Body of pancreas (tissue), 4 donors: ENCODE measurements around the gene GPR21. TPM values are rescaled to one million over a fixed set of nuclear protein-coding genes. Genes with fewer than 3 reads are reported as not detected.

ENCODE experiments used
- ATAC-seq: fragments of 150-250 bp; one replicate; pipeline ENCODE4 v1.9.1; 2016
- DNase-seq, 4 donors: peaks; one replicate each; pipeline ENCODE4 v3.0.0-alpha.2; 2019
- H3K27ac ChIP-seq, 4 donors: fragments of 200-600 bp; sonication (generic); 1 replicate in 3 of 4; 2 replicates in 1 of 4; pipeline versions ENCODE4 v1.5.1 to v1.6.1; 2016 to 2019; ENCODE audit warnings: mild to moderate bottlenecking in 1 of 4, mixed read lengths in 1 of 4, moderate library complexity in 1 of 4
- H3K27me3 ChIP-seq, 2 donors: fragments of 200-600 bp; sonication (generic); one replicate each; pipeline ENCODE4 v1.6.0; 2016; ENCODE audit warnings: mild to moderate bottlenecking in 1 of 2
- H3K36me3 ChIP-seq, 2 donors: fragments of 200-600 bp; sonication (generic); replicated peaks in 1 of 2; 2 replicates each; pipeline ENCODE4 v1.5.1; 2016; ENCODE audit warnings: low read depth in 2 of 2; ENCODE audit not compliant: insufficient read depth in 1 of 2
- H3K4me1 ChIP-seq: fragments of 200-600 bp; sonication (generic); one replicate; pipeline ENCODE4 v1.6.0; 2016
- H3K4me3 ChIP-seq, 2 donors: fragments of 200-600 bp; sonication (generic); 1 replicate in 1 of 2; 2 replicates in 1 of 2; pipeline ENCODE4 v1.5.1; 2016 to 2019
- H3K9me3 ChIP-seq, 3 donors: fragments of 200-600 bp; sonication (generic); 1 replicate in 2 of 3; 2 replicates in 1 of 3; pipeline ENCODE4 v1.5.1; 2016
- POLR2A ChIP-seq, 3 donors: fragments of 450-650 bp; IDR thresholded peaks; one replicate each; pipeline ENCODE4 v1.6.1; 2016; ENCODE audit warnings: antibody characterized with exemption in 3 of 3, mild to moderate bottlenecking in 2 of 3
- WGBS, 2 donors: methylation state at CpG; one replicate each; pipeline ENCODE4 v1.1.5; 2017; 5-methylcytosine and 5-hydroxymethylcytosine counted together
- intact Hi-C: fragments of 100-400 bp; cut with DNase I; formaldehyde crosslinking; loops from one replicate; pipeline ENCODE4 v1.15.1; 2023
- total RNA-seq, 2 donors: library from RNA; depleted of rRNA; stranded (reverse); fragments of >200 nt; gene quantifications; one replicate each; pipeline ENCODE4 v1.1.0, GENCODE V29; 2016
- TF ChIP-seq, protein P1 (sequence below), 7 experiments: fragments of 450-650 bp in 4 of 7; fragments of 200-600 bp in 3 of 7; sonication (generic) in 3 of 7; IDR thresholded peaks; one replicate each; pipeline ENCODE4 v1.5.1; 2016 to 2019; ENCODE audit warnings: antibody characterized with exemption in 7 of 7

Gene GPR21
- total RNA-seq, 2 donors from 2014 or later: not detected

DNA sequence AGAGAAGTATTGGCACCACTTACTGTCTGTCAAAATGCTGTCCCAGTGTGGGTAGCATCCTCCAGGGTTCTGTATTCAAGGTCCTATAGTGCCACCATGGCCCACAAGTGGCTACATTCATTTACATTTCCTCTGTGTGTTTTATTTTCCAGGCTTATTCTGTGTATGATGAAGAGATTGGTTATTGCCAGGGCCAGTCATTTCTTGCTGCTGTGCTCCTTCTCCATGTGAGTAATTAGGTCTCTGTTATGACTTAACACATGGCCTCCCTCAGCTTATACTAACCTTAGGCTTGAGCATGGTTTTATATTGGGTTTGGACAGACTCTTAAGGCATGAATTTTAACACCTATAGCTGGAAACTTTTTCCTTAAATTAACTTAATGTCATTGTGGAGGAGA lies 36.7 kb downstream of the GPR21 start:
- no peak overlapping the region for H3K27ac ChIP-seq
- no peak for ATAC-seq

DNA sequence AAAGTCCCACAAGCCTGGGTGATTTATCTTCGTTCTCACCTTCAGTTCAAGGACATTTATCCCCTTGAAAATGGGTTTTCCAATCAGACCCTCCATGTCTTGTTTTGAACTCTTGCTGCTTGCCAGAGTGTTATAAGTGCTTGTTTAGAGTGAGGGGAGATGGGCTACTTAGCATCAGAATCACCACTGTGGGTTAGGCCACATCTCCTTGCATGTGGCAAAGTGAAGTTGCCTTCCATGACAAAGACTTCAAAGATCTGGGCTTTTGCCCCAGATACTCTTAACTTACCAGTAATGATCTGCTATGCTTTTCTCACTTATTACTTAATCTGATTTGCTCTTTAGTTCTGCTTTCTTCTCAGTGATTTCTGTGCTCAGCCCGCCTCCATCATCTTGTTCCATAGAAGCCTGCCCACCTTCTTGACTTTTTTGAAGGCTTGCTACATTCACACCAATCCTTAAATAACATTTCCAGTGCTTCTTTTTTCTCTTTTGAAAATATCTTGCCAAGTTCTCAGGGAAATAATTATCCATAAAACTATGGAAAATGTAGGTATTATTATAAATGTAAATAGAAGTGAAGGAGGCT lies 39.0 kb downstream of the GPR21 start:
- Histone ChIP-seq H3K4me1 (no peaks in the 10 kb centered on the region), H3K27me3 (no peaks in the 10 kb centered on the region), H3K27ac (no peak overlapping the region), H3K9me3 (no peaks in the 10 kb centered on the region), H3K4me3 (no peak overlapping the region), H3K36me3 (peaks cover 0 to 9% of the 10 kb centered on the region in 2 donors)
- TF ChIP-seq, protein P1, sequence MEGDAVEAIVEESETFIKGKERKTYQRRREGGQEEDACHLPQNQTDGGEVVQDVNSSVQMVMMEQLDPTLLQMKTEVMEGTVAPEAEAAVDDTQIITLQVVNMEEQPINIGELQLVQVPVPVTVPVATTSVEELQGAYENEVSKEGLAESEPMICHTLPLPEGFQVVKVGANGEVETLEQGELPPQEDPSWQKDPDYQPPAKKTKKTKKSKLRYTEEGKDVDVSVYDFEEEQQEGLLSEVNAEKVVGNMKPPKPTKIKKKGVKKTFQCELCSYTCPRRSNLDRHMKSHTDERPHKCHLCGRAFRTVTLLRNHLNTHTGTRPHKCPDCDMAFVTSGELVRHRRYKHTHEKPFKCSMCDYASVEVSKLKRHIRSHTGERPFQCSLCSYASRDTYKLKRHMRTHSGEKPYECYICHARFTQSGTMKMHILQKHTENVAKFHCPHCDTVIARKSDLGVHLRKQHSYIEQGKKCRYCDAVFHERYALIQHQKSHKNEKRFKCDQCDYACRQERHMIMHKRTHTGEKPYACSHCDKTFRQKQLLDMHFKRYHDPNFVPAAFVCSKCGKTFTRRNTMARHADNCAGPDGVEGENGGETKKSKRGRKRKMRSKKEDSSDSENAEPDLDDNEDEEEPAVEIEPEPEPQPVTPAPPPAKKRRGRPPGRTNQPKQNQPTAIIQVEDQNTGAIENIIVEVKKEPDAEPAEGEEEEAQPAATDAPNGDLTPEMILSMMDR (IDR thresholded peaks at IDR 0.05): no peak
- no peak for TF ChIP-seq POLR2A (IDR thresholded peaks at IDR 0.05)
- DNase-seq (no peak), ATAC-seq (no peak)
- intact Hi-C loops: no loop called here
- 84 to 86% methylated on average over 2 of the region's 2 CpGs for WGBS, 2 donors

More for the DNA sequence above, 36.7 kb downstream of the GPR21 start:
- H3K4me3 ChIP-seq: no peak overlapping the region
- intact Hi-C loops: no loop called here
- H3K36me3 ChIP-seq: peaks cover 0 to 12% of the 10 kb centered on the region in 2 donors
- no peak for DNase-seq
- no peaks in the 10 kb centered on the region for H3K27me3 ChIP-seq
- TF ChIP-seq, protein P1 (IDR thresholded peaks at IDR 0.05): no peak
- no peak for TF ChIP-seq POLR2A (IDR thresholded peaks at IDR 0.05)
- H3K9me3 ChIP-seq: no peaks in the 10 kb centered on the region
- no peaks in the 10 kb centered on the region for H3K4me1 ChIP-seq

DNA sequence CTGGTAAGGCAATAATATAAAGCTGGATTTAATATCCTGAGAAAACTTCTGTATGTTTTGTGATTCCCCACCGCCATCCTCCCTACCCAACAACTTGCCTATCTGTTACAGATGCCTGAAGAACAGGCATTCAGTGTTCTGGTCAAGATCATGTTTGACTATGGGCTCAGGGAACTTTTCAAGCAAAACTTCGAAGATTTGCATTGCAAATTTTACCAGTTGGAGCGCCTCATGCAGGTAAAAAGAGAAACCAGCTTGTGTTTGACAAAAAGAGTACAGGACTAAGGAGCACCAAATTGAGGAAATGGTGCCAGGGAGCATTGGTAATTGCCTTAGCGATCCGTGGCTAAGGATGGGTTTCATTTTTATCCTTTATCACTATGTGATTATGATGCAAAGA lies 40.0 kb downstream of the GPR21 start:
- no peak for TF ChIP-seq POLR2A (IDR thresholded peaks at IDR 0.05)
- TF ChIP-seq, protein P1 (IDR thresholded peaks at IDR 0.05): no peak
- H3K9me3 ChIP-seq: no peaks in the 10 kb centered on the region
- WGBS, 2 donors: 76 to 79% methylated on average over 5 of the region's 5 CpGs
- intact Hi-C loops: no loop called here
- no peaks in the 10 kb centered on the region for H3K4me1 ChIP-seq
- DNase-seq (no peak), ATAC-seq (no peak)
- H3K27me3 ChIP-seq: no peaks in the 10 kb centered on the region
- no peak overlapping the region for H3K4me3 ChIP-seq
- peaks cover 0 to 10% of the 10 kb centered on the region in 2 donors for H3K36me3 ChIP-seq
- no peak overlapping the region for H3K27ac ChIP-seq

DNA sequence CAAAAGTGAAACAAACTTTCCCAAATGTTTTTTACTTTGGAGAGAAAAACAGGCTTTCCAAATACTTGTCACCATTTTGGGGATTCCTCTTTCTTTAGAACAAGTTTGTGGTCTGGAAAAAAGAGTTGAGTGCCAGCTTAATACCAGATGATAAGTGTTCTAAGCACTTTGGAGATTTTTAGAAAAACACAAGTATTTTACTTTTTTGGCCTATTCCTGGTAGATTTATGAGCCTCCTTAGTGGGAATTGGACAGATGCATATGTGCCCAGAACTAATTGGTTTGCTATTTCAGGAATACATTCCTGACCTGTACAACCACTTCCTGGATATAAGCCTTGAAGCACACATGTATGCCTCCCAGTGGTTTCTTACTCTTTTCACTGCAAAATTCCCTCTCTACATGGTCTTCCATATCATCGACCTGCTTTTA lies 40.5 kb downstream of the GPR21 start:
- intact Hi-C loops: no loop called here
- no peak overlapping the region for H3K4me3 ChIP-seq
- no peak for DNase-seq

More for the DNA sequence above, 40.5 kb downstream of the GPR21 start:
- peaks cover 0 to 13% of the 10 kb centered on the region in 2 donors for H3K36me3 ChIP-seq
- TF ChIP-seq, protein P1 (IDR thresholded peaks at IDR 0.05): no peak
- no peak for TF ChIP-seq POLR2A (IDR thresholded peaks at IDR 0.05)
- H3K27ac ChIP-seq: no peak overlapping the region
- 67 to 72% methylated on average over 1 of the region's 1 CpG for WGBS, 2 donors
- H3K4me1 ChIP-seq: no peaks in the 10 kb centered on the region
- H3K27me3 ChIP-seq: no peaks in the 10 kb centered on the region
- no peaks in the 10 kb centered on the region for H3K9me3 ChIP-seq
- ATAC-seq: no peak
